A549 (cell line): ENCODE results near the gene ACVRL1. TPM values are rescaled to one million over a fixed set of nuclear protein-coding genes. Genes with fewer than 3 reads are reported as not detected.

ENCODE experiments used
- ATAC-seq, 2 experiments: fragments of 200-7000 bp in 1 of 2; fragments of >200 bp in 1 of 2; cut with Nextera tagmentation in 1 of 2; cut with Tn5 transposase in 1 of 2; 3 replicates each; pipeline versions ENCODE4 v1.8.0 to v1.9.1; 2018 to 2020; ENCODE audit warnings: mild to moderate bottlenecking in 1 of 2, moderate library complexity in 1 of 2
- CTCF ChIA-PET: fragments of 300-600 bp; sonication (Branson Sonifier 250); formaldehyde crosslinking; extraction: SDS; loops from one replicate; lab custom pipeline; 2021; ENCODE audit warnings: antibody characterized with exemption, inconsistent platforms; lab: Yijun Ruan, JAX
- POLR2A ChIA-PET: fragments of 350-600 bp; formaldehyde crosslinking; extraction: SDS; loops from one replicate; lab custom pipeline; 2021; ENCODE audit warnings: antibody characterized with exemption, inconsistent platforms; lab: Yijun Ruan, JAX
- DNase-seq, 2 experiments: peaks; one replicate each; pipeline versions ENCODE4 v3.0.0 to v3.0.0-alpha.2; 2011 to 2016; ENCODE audit warnings: low read depth in 1 of 2, low spot score in 1 of 2
- FAIRE-seq: peaks from 2 replicates; lab custom pipeline; 2011; peaks lifted over from hg19 to GRCh38; lab: Jason Lieb, UNC
- H3K27ac ChIP-seq, 2 experiments: fragments of >200 bp; sonication (Bioruptor Twin); formaldehyde crosslinking; 3 replicates each; pipeline ENCODE4 v1.5.1; 2016 to 2017
- H3K4me1 ChIP-seq: fragments of >200 bp; sonication (Bioruptor Twin); formaldehyde crosslinking; 3 replicates; pipeline ENCODE4 v1.6.1; 2016
- H3K4me2 ChIP-seq: fragments of >200 bp; sonication (Bioruptor Twin); formaldehyde crosslinking; 3 replicates; pipeline ENCODE4 v1.6.1; 2016
- H3K4me3 ChIP-seq: fragments of >200 bp; sonication (Bioruptor Twin); formaldehyde crosslinking; 3 replicates; pipeline ENCODE4 v1.5.1; 2016
- H3K9me3 ChIP-seq: fragments of >200 bp; sonication (Bioruptor Twin); formaldehyde crosslinking; 3 replicates; pipeline ENCODE4 v1.6.1; 2016
- CBX8 ChIP-seq: fragments of 200-600 bp; sonication (generic); IDR thresholded peaks from 2 replicates; pipeline ENCODE4 v1.6.1; 2016
- CHD2 ChIP-seq: fragments of 150-350 bp; IDR thresholded peaks from 2 replicates; pipeline ENCODE4 v1.6.1; 2014; ENCODE audit warnings: low read length; ENCODE audit not compliant: partially characterized antibody
- EHMT2 ChIP-seq: fragments of 200-600 bp; sonication (generic); IDR thresholded peaks from 2 replicates; pipeline ENCODE4 v1.6.1; 2016; ENCODE audit warnings: antibody characterized with exemption, low read depth, mild to moderate bottlenecking, moderate library complexity
- ESRRA ChIP-seq: fragments of 150-350 bp; IDR thresholded peaks from 2 replicates; pipeline ENCODE4 v1.6.1; 2014; ENCODE audit warnings: mild to moderate bottlenecking, low read length, borderline replicate concordance
- GATA3 ChIP-seq: IDR thresholded peaks from 2 replicates; pipeline ENCODE4 v1.6.1; 2012; ENCODE audit warnings: borderline replicate concordance
- HEYL ChIP-seq: fragments of 250-450 bp; sonication (Bioruptor Pico); IDR thresholded peaks from 2 replicates; pipeline ENCODE4 v1.8.0; 2021; ENCODE audit warnings: mild to moderate bottlenecking, moderate library complexity
- HOXB5 ChIP-seq: fragments of 250-450 bp; sonication (Bioruptor Pico); IDR thresholded peaks from 2 replicates; pipeline ENCODE4 v1.5.0; 2020; ENCODE audit warnings: mild to moderate bottlenecking, moderate library complexity
- MAFK ChIP-seq: fragments of 450-650 bp; IDR thresholded peaks from 2 replicates; pipeline ENCODE4 v1.6.1; 2014; ENCODE audit not compliant: partially characterized antibody
- NFE2L2 ChIP-seq: fragments of 150-350 bp; conservative IDR thresholded peaks from 2 replicates; pipeline ENCODE4 v1.6.1; 2014; ENCODE audit warnings: low read length
- SREBF2 ChIP-seq: fragments of 450-650 bp; IDR thresholded peaks from 2 replicates; pipeline ENCODE4 v1.6.1; 2014; ENCODE audit warnings: mild to moderate bottlenecking, moderate library complexity
- ZC3H11A ChIP-seq: fragments of 450-650 bp; IDR thresholded peaks from 2 replicates; pipeline ENCODE4 v1.6.1; 2014; ENCODE audit warnings: antibody characterized with exemption, mild to moderate bottlenecking
- WGBS: methylation state at CpG from one replicate; pipeline ENCODE4 v1.1.6; 2017; ENCODE audit errors: missing lambda C conversion rate; 5-methylcytosine and 5-hydroxymethylcytosine counted together
- polyA plus RNA-seq, 4 experiments: library from polyadenylated mRNA; depleted of rRNA in 3 of 4; stranded (reverse); fragments of >200 nt; fragmentation: RNase III in 1 of 4; extraction: RNeasy Plus Mini Kit Qiagen cat#74134 plus additional on column Dnase treatment in 1 of 4; gene quantifications; 2 replicates in 3 of 4; 3 replicates in 1 of 4; pipeline ENCODE4 v1.2.3, GENCODE V29; 2011 to 2017
- TF ChIP-seq, protein P1 (sequence below): fragments of 150-350 bp; IDR thresholded peaks from 2 replicates; pipeline ENCODE4 v1.6.1; 2014; ENCODE audit warnings: low read depth, mild to moderate bottlenecking, low read length
- TF ChIP-seq, protein P2 (sequence below): fragments of >200 bp; sonication (Bioruptor Twin); formaldehyde crosslinking; IDR thresholded peaks from 3 replicates; pipeline ENCODE4 v1.5.1; 2016
- TF ChIP-seq, protein P3 (sequence below): fragments of >200 bp; sonication (Bioruptor Twin); formaldehyde crosslinking; IDR thresholded peaks from 3 replicates; pipeline ENCODE4 v1.6.1; 2016
- TF ChIP-seq, protein P4 (sequence below): IDR thresholded peaks from 2 replicates; pipeline ENCODE4 v1.6.1; 2012
- TF ChIP-seq, protein P5 (sequence below): fragments of 200-600 bp; sonication (generic); IDR thresholded peaks from 2 replicates; pipeline ENCODE4 v1.6.1; 2016; ENCODE audit warnings: antibody characterized with exemption, mild to moderate bottlenecking, moderate library complexity
- TF ChIP-seq, protein P6 (sequence below): IDR thresholded peaks from 2 replicates; pipeline ENCODE4 v1.6.1; 2012; ENCODE audit warnings: low read depth, borderline replicate concordance

The ACVRL1 gene
- polyA plus RNA-seq, 2 of the 4 experiments (the other 2 are of a cell fraction), result 0.03 TPM; not detected in 1

DNA sequence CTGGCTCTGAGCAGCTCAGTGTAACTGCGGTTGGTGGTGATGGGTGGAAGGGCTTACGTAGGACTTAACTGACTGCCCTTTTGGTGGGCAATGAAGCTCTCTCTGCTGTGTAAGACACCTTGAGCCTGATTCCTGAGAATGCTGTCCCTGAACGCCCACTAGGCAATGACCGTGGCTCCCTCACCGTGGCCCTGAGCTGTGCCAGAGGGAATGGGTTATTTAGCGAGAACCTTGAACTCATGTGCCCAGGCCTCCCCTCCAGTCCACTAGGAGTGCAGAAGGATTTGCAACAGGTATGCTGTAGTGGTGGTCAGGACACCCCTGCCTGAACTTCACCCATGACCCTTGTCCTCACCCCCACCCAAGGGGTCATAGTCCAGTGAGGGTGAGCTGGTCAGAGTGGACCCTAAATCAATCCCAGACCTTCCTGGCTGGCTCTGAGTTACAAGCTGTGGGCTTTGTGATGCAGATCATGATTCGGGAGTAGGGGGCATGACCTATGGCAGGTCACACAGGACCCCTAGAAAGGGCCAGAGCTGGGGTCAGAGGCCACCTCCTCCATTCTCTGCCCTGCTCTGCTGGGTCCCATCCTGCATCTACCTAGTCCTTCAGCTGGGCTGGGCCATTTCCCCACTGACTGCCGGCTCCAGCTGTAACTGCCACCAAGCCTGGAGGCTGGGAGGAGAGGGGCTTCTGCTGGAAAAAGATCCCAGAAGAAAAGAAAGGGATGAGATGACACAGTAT lies 33.9 kb upstream of the ACVRL1 start (continued):
- TF ChIP-seq, protein P1, sequence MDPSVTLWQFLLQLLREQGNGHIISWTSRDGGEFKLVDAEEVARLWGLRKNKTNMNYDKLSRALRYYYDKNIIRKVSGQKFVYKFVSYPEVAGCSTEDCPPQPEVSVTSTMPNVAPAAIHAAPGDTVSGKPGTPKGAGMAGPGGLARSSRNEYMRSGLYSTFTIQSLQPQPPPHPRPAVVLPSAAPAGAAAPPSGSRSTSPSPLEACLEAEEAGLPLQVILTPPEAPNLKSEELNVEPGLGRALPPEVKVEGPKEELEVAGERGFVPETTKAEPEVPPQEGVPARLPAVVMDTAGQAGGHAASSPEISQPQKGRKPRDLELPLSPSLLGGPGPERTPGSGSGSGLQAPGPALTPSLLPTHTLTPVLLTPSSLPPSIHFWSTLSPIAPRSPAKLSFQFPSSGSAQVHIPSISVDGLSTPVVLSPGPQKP, result no peak
- TF ChIP-seq NFE2L2 (no peak), SREBF2 (no peak)

DNA sequence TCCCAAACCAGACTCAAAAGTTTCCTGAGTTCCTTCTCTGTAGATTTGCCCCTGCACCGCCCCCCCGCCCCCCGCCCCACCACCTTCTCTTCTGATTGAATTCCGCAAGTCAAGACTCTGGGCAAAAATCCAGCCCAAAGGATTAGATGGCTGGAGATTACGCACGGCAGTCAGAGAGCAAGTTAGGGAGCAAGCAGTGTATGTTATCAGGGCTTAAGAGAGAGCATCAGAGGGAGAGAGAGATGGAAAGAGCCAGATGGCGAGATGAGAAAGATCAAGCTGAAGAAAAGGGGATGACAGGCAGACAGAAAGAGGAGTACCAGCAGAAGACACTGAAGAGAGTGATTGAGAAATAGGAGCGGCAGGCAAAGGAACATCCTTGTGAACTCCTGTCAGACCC lies 33.3 kb upstream of the ACVRL1 start:
- DNase-seq, result no peak
- H3K27ac ChIP-seq, result no peak overlapping the region
- TF ChIP-seq, protein P2, sequence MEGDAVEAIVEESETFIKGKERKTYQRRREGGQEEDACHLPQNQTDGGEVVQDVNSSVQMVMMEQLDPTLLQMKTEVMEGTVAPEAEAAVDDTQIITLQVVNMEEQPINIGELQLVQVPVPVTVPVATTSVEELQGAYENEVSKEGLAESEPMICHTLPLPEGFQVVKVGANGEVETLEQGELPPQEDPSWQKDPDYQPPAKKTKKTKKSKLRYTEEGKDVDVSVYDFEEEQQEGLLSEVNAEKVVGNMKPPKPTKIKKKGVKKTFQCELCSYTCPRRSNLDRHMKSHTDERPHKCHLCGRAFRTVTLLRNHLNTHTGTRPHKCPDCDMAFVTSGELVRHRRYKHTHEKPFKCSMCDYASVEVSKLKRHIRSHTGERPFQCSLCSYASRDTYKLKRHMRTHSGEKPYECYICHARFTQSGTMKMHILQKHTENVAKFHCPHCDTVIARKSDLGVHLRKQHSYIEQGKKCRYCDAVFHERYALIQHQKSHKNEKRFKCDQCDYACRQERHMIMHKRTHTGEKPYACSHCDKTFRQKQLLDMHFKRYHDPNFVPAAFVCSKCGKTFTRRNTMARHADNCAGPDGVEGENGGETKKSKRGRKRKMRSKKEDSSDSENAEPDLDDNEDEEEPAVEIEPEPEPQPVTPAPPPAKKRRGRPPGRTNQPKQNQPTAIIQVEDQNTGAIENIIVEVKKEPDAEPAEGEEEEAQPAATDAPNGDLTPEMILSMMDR, result no peak
- TF ChIP-seq, protein P3, sequence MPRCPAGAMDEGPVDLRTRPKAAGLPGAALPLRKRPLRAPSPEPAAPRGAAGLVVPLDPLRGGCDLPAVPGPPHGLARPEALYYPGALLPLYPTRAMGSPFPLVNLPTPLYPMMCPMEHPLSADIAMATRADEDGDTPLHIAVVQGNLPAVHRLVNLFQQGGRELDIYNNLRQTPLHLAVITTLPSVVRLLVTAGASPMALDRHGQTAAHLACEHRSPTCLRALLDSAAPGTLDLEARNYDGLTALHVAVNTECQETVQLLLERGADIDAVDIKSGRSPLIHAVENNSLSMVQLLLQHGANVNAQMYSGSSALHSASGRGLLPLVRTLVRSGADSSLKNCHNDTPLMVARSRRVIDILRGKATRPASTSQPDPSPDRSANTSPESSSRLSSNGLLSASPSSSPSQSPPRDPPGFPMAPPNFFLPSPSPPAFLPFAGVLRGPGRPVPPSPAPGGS, result no peak
- TF ChIP-seq HEYL (CRISPR knock-in tag) (no peak), EHMT2 (no peak), ZC3H11A (no peak), SREBF2 (no peak), CHD2 (no peak), HOXB5 (CRISPR knock-in tag) (no peak), MAFK (no peak), ESRRA (no peak), GATA3 (no peak), CBX8 (no peak)
- TF ChIP-seq, protein P4, sequence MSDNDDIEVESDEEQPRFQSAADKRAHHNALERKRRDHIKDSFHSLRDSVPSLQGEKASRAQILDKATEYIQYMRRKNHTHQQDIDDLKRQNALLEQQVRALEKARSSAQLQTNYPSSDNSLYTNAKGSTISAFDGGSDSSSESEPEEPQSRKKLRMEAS, result no peak
- TF ChIP-seq, protein P5, sequence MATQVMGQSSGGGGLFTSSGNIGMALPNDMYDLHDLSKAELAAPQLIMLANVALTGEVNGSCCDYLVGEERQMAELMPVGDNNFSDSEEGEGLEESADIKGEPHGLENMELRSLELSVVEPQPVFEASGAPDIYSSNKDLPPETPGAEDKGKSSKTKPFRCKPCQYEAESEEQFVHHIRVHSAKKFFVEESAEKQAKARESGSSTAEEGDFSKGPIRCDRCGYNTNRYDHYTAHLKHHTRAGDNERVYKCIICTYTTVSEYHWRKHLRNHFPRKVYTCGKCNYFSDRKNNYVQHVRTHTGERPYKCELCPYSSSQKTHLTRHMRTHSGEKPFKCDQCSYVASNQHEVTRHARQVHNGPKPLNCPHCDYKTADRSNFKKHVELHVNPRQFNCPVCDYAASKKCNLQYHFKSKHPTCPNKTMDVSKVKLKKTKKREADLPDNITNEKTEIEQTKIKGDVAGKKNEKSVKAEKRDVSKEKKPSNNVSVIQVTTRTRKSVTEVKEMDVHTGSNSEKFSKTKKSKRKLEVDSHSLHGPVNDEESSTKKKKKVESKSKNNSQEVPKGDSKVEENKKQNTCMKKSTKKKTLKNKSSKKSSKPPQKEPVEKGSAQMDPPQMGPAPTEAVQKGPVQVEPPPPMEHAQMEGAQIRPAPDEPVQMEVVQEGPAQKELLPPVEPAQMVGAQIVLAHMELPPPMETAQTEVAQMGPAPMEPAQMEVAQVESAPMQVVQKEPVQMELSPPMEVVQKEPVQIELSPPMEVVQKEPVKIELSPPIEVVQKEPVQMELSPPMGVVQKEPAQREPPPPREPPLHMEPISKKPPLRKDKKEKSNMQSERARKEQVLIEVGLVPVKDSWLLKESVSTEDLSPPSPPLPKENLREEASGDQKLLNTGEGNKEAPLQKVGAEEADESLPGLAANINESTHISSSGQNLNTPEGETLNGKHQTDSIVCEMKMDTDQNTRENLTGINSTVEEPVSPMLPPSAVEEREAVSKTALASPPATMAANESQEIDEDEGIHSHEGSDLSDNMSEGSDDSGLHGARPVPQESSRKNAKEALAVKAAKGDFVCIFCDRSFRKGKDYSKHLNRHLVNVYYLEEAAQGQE, result no peak
- TF ChIP-seq, protein P6, sequence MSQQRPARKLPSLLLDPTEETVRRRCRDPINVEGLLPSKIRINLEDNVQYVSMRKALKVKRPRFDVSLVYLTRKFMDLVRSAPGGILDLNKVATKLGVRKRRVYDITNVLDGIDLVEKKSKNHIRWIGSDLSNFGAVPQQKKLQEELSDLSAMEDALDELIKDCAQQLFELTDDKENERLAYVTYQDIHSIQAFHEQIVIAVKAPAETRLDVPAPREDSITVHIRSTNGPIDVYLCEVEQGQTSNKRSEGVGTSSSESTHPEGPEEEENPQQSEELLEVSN, result no peak
- no peak for ATAC-seq
- ChIA-PET POLR2A (interaction anchor here (0.7 to 1.5 kb wide), 2 partner anchors 51 to 53 kb away, joined by 3 to 5 read pairs; no protein-coding TSS in a partner anchor), CTCF (interaction anchor here (0.8 to 4.4 kb wide), 11 partner anchors 9 to 453 kb away, joined by 3 to 69 read pairs (median 5); partner anchors contain the start of gene SLC4A8)
- WGBS, result 60% methylated on average over 8 of the region's 8 CpGs
- no peak overlapping the region for H3K4me2 ChIP-seq
- H3K4me1 ChIP-seq, result no peaks in the 10 kb centered on the region
- H3K9me3 ChIP-seq, result no peaks in the 10 kb centered on the region
- H3K4me3 ChIP-seq, result no peak overlapping the region
- no peak for FAIRE-seq
